Ecto neural progenitor cell (in vitro differentiated cells): ENCODE measurements around the gene RBX1.
"Not testable (repeated sequence)": the region's sequence is repeated elsewhere in the genome, so short reads cannot be mapped to it uniquely, and the experiment has no call there.

Experiments used
- DNase-seq: peaks from one replicate; pipeline ENCODE4 v3.0.0-alpha.2; 2018; ENCODE audit warnings: low spot score

RBX1 gene

GRCh38 chr22:40972587-40972986 is 21.4 kb downstream of the RBX1 start:
- DNase-seq: no peak

DNA sequence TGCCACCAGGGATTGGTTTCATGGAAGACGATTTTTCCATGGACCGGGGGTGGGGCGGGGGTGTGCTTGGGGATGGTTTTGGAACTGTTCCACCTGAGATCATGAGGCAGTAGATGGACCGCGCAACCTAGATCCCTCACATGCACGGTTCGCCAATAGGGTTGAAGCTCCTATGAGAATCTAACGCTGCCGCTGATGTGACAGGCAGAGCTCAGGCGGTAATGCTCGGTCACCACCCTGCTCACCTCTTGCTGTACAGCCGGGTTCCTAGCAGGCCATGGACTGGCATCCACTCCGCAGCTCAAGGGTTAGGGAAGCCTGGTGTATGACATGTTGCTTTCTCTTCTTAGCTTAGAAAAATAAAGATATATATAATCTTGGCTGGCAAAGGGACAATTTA is 22.0 kb downstream of the RBX1 start:
- DNase-seq: no peak

- no peak for DNase-seq
Observed at GRCh38 chr22:40975366-40975765, 24.2 kb downstream of the RBX1 start.

DNA sequence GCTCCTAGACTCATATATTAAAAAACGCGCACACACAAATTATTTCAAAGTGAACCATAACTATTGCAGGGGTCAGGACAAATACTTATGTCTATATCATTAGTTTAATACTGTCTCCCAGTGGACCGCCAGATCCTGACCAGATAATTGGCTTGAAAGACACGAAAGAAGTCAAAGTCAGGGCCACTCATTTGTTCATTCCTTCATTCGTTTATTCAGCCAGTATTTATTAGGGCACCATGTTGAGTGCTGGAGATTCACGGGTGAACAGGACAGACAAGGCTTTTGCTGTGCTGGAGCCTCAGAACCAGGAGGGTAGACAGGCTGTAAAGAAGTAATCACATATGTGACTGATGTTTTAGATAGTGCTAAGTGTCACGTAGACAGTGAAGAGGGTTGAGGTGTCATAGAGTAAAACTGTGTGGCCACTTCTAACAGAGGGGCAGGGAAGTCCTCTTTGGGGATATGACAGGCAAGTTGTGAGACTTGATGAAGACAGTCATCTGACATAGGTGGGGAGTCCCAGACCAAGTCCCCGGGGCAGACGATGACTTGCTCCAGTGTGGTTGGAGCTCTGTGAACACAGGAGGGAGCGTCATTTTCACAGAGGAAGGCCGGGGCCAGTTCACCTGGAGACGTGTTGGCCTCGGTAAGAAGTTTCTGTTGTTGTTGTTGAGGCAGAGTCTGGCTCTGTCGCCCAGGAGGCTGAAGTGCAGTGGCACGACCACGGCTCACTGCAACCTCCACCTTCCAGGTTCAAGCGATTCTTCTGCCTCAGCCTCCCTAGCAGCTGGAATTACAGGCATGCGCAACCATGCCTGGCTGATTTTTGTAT is 25.9 kb downstream of the RBX1 start:
- DNase-seq: no peak

GRCh38 chr22:40979198-40979597 is 28.0 kb downstream of the RBX1 start:
- no peak for DNase-seq

GRCh38 chr22:40979871-40980270 is 28.7 kb downstream of the RBX1 start:
- no peak for DNase-seq

- DNase-seq: no peak
Observed at GRCh38 chr22:40982482-40983385, 31.6 kb downstream of the RBX1 start.

DNA sequence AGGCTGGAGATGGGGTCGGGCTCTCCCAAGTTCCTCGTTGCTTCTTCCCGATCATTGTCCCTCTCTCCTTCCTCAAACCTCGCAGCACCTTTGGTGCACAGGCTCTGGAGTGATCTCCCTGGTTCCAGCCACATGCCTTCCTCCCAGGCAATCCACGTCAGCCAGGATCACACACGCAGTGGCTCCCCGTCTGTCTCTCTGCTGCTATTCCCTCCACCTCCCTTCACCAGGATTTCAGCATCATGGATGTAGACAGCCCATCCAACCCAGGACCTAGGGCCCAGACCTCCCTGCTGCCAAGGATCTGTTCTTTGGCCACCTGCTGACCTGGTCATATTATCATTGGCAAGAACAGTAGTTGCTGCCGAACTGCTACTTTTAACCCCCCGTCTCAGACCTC is 40.1 kb downstream of the RBX1 start:
- DNase-seq: no peak

DNA sequence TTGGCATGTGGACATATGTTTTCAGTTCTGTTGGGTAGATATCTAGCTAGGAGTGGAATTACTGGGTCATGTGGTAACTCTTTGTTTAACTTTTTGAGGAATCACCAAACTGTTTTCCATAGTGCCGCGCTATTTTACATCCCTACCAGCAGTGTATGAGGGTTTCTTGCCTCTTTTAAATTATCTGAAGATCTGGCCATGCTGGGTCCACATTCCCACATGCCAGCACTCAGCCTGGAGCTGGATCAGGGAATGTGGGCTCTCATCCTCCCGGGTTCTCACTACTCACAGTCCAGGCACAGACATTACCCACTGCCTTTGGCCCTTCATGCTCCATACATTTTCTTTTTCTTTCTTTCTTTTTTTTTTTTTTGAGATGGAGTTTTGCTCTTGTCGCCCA is 44.6 kb downstream of the RBX1 start:
- no peak for DNase-seq

- no peak for DNase-seq
Observed at GRCh38 chr22:40997520-40997919, 46.3 kb downstream of the RBX1 start.

DNA sequence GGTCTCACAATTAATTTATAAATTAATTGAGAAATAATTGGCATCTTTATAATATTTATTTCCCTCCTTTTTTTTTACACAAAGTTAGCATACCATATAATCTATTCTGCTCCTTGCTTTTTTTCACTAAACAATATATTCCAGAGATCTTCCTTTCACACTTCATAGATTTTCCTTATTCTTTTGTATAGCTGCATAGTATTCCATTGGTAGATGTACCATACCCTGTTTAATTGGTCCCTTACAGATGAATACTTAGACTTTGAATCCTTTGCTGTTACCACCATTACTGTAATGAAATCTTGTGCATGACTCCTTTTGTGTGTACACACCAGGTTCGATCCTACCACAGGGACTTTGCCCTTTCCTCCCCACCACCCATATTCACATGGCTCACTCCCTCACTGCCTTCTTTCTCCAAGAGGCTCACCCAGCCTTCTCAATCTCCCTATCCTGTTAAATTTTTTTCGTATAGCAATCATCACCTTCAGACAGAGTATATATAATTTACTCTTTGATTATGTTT is 48.9 kb downstream of the RBX1 start:
- DNase-seq: no peak

GRCh38 chr22:41000941-41001721 is 50.0 kb downstream of the RBX1 start:
- DNase-seq: no peak

- DNase-seq: no peak
Observed at GRCh38 chr22:41001722-41002122, 50.5 kb downstream of the RBX1 start.

GRCh38 chr22:41002386-41002785 is 51.2 kb downstream of the RBX1 start:
- DNase-seq: not testable (repeated sequence)

DNA sequence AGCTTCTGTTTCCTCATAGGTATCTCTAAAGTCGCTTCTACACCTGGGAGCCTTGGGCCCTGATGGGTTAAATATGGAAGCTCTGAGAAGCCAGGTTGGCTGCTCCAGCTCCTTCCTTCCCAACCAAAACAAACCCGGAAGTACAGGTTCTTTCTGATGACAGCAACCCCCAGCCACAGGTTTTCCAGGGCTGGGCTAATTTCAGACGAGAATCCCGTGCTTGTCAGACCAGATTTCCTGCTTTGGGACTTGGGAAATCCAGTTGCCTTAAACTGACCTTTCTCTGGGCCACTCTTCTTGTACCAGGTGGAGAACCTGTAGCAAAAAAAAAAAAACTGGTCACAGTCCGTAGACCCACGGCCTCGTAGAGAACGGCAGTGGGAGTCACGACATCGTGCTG is 51.9 kb downstream of the RBX1 start:
- DNase-seq: no peak

DNA sequence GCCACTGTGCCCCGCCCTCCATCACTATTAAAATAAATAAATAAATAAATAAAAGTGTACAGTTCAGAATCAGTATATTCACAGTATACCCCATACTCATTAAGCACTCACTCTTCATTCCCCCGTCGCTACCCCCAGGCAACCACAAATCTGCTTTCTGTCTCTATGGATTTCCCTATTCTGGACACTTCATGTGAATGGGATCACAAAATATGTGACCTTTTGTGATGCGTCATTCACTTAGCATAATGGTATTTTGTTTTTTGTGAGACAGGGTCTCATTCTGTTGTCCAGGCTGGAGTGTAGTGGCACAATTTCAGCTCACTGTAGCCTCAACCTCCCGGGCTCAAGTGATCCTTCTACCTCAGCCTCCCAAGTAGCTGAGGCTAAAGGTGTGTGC is 52.8 kb downstream of the RBX1 start:
- no peak for DNase-seq

GRCh38 chr22:41009222-41009948 is 58.2 kb downstream of the RBX1 start:
- DNase-seq: no peak

DNA sequence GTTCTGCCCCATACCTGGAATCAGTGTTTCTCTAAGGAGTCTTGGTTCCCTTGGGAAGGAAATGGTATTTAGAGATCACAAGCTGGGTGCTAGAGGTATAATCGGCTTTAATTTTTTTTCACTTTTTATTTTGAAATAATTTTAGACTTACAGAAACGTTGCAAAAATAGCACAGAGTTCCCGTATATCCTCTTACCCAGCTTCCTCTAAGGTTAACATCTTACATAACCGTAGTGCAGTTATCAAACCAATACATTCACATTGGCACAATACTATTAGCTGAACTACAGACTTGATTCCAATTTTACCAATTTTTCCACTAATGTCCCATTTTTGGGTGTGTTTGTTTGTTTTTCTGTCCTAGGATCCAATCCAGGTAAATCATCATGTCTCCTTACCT is 63.8 kb downstream of the RBX1 start:
- no peak for DNase-seq

DNA sequence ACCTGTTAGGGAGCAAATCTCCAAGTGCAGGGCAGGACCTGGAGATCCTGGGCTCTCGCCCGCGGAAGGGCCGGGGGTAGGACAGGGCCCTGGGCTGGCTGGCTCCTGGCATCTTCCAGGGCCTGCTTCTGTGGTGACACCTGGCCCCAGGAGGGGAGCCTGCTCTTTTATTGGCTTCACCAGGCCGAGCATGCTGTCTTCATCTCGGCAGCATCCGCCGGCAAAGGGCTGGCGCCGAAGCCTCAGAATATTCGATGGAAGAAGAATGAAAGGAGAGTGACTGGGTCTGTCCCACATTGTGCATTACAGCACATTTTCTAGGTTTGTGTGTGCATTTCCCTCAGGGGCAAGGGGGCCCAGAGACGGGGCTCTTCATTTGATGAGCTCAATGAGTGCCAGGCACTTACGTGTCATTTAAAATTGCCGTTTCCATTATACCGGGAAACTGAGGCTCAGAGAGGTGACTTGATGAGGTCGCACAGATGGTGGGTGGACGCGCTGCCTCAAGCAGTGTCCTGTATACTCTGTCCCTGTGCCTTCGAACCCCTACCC is 70.0 kb downstream of the RBX1 start:
- no peak for DNase-seq

- DNase-seq: peak; percentile 75
Observed at GRCh38 chr22:41021613-41022454, 70.7 kb downstream of the RBX1 start.
